ENCODE results near the gene KRT77.
"Not testable (repeated sequence)": the region's sequence is repeated elsewhere in the genome, so short reads cannot be mapped to it uniquely, and the experiment has no call there.

KRT77 gene

DNA sequence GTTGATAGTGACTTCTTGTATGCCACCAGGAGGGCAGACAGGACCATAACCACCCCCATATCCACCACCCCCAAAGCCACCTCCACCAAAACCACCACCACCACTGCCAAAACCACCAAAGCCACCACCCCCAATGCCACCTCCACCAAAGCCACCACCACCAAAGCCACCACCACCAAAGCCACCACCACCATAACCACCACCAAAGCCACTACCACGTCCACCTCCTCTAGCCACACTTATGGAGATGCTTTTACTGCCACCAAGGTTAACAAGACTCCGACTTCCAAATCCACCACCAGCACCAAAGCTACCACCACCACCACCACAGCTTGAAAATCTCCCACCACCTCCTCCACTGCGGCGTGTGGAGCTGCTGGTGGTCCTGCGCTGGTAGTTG is 23.4 kb downstream of the KRT77 start:
- no peaks in the 10 kb centered on the region for H3K27me3 Mint-ChIP-seq
- H3K9me3 Mint-ChIP-seq, result no peaks in the 10 kb centered on the region
- no peak overlapping the region for H3K27ac Mint-ChIP-seq
- peaks cover 80% of the 10 kb centered on the region for H3K4me1 Mint-ChIP-seq
- H3K4me3 Mint-ChIP-seq, result no peak overlapping the region
- H3K36me3 Mint-ChIP-seq, result no peaks in the 10 kb centered on the region

DNA sequence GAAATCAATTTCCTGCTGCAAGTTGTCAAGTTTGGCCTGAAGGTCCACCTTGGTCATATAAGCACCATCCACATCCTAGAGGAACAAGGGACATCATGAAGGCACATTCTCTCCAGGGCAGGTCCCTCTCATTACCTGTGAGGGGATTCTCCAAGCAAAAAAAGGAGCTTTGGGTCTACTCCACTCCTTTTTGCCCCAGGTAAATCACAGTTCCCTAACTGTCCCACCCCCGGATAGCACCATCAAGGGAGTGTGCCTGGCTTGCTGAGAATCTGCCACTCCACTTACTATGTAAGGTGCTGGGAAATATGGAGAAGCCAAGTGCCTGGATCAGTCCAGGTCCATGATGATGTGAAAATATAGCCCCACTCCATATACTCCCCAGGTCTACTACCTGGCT is 25.7 kb downstream of the KRT77 start:
- H3K4me1 Mint-ChIP-seq, result peaks cover 74% of the 10 kb centered on the region
- no peak overlapping the region for H3K27ac Mint-ChIP-seq
- no peaks in the 10 kb centered on the region for H3K36me3 Mint-ChIP-seq
- no peaks in the 10 kb centered on the region for H3K27me3 Mint-ChIP-seq
- no peaks in the 10 kb centered on the region for H3K9me3 Mint-ChIP-seq
- H3K4me3 Mint-ChIP-seq, result no peak overlapping the region

DNA sequence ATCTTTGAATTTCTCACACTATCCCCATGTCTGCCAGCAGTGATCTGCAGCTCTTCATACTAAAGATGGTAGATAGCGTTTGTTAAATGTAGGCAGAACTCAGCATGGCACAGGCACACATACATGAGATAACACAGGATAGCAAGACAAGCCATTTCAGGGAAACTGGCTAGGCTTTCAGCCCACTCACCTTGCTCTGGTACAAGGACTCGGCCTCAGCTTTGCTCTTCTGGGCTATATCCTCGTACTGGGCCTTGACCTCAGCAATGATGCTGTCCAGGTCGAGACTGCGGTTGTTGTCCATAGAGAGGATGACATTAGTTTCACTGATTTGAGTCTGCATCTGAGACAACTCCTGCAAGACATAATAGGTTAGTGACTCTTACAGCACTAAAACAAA is 26.2 kb downstream of the KRT77 start:
- Mint-ChIP-seq H3K9me3 (no peaks in the 10 kb centered on the region), H3K27me3 (no peaks in the 10 kb centered on the region), H3K4me1 (peaks cover 69% of the 10 kb centered on the region), H3K4me3 (peak overlapping the region; percentile 5), H3K36me3 (no peaks in the 10 kb centered on the region), H3K27ac (peak overlapping the region; percentile 56)

DNA sequence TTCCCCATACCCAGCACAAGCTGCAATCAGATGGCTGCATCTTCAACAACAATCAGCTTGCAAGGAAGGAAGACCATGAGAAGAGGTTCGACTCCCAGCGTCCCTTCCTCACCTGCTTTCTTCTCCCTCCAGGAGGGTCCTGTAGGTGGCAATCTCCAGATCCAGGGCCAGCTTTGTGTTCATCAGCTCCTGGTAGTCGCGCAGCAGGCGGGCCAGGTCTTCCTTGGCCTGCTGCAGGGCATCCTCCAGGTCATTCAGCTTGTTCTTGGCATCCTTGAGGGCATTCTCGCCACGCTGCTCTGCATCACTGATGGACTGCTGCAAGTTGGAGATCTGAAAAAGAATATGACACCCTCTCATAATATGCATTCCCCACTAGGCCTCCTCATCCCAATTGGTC is 27.2 kb downstream of the KRT77 start:
- Mint-ChIP-seq H3K36me3 (no peaks in the 10 kb centered on the region), H3K9me3 (no peaks in the 10 kb centered on the region), H3K27me3 (no peaks in the 10 kb centered on the region), H3K4me3 (no peak overlapping the region), H3K27ac (peak overlapping the region; percentile 26), H3K4me1 (peaks cover 59% of the 10 kb centered on the region)

DNA sequence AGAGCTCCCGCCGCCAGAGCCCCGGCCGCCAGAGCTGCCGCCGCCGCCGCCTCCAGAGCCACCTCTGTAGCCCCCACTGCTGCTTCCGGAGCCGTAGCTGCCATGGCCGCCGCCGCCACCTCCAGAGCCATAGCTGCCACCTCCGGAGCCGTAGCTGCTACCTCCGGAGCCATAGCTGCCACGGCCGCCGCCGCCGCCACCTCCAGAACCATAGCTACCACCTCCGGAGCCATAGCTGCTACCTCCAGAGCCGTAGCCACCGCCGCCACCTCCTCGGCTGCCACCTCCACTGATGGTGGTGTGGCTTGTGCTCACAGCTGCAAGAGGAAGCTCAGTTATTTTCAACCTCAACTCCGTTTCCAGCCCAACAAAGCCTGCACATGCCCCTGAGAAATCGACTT is 28.0 kb downstream of the KRT77 start:
- no peak overlapping the region for H3K27ac Mint-ChIP-seq
- no peaks in the 10 kb centered on the region for H3K9me3 Mint-ChIP-seq
- H3K36me3 Mint-ChIP-seq, result no peaks in the 10 kb centered on the region
- H3K4me3 Mint-ChIP-seq, result no peak overlapping the region
- H3K27me3 Mint-ChIP-seq, result no peaks in the 10 kb centered on the region
- peaks cover 50% of the 10 kb centered on the region for H3K4me1 Mint-ChIP-seq

DNA sequence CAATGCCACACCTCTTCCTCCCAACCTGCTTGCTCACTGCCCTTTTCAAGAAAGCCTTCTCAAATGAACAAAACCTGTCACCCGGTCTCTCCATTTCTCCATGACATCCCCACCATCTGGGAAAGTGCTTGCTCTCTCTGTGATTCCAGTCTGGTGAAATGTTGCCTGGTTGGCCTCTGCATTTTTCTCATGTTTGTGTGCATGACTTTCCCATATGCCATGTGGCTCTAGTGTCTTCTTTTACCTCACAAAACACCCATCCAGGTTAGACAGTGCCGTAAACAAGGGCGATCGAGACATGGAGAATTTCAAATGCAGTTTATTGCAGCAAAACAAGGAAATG is 28.9 kb downstream of the KRT77 start:
- H3K4me3 Mint-ChIP-seq, result no peak overlapping the region
- H3K27me3 Mint-ChIP-seq, result no peaks in the 10 kb centered on the region
- H3K4me1 Mint-ChIP-seq, result peaks cover 41% of the 10 kb centered on the region
- no peaks in the 10 kb centered on the region for H3K9me3 Mint-ChIP-seq
- no peak overlapping the region for H3K27ac Mint-ChIP-seq
- H3K36me3 Mint-ChIP-seq, result no peaks in the 10 kb centered on the region

DNA sequence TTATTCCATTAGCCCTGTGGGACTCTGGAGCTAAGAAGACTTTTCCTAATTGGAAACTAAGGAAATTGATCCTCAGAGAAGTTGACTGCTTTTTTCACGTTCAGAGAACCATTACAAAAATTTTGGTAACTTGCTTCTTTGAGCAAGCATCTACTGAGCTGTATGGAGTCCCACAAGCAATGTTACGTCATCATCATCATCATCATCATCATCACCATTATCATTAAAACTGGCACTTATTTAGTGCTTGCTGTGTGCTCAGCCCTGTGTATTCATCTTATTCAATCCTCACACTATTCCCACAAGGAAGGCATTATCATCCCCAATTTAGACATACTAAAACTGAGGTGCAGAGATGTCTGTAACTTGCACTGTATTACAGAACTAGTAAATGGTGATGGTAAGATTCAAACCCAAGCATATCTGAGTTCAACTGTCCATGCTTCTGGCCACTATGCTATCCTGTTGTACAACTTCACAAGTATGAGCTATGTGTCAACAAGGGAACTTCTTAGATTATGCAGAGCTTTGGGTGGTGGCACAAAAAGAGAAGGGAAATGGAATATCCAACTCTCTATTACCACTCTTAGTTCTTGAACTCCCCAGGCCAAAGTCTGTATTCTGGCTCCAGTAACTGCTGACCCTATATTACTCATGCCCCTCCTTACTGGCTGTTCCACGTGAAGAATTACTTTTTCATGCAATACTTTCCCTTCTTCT is 29.5 kb downstream of the KRT77 start:
- H3K27ac Mint-ChIP-seq, result peak overlapping the region; percentile 84
- no peaks in the 10 kb centered on the region for H3K27me3 Mint-ChIP-seq
- no peak overlapping the region for H3K4me3 Mint-ChIP-seq
- H3K36me3 Mint-ChIP-seq, result no peaks in the 10 kb centered on the region
- H3K9me3 Mint-ChIP-seq, result no peaks in the 10 kb centered on the region
- H3K4me1 Mint-ChIP-seq, result peaks cover 39% of the 10 kb centered on the region

DNA sequence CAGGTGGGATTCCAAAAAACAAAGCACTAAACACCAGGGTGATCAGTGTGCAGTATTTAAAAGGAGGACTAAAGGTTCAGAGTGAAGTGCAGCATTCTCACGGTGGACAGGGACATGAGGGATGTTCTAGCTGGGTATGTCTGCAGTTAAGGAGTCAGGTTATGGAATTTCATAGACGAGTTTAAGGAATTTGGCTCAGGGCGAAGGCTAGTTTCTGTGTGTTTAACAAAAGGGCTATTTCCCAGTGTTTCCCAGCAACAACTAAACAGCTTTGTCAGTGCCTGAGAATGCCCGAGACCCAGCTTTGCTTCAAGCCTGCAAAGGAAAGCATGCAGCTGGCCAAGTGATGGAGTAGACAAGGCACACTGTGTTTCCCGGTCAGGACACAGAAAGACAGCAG is 30.1 kb downstream of the KRT77 start:
- Mint-ChIP-seq H3K27me3 (no peaks in the 10 kb centered on the region), H3K36me3 (no peaks in the 10 kb centered on the region), H3K4me3 (no peak overlapping the region), H3K27ac (no peak overlapping the region), H3K9me3 (no peaks in the 10 kb centered on the region), H3K4me1 (peaks cover 36% of the 10 kb centered on the region)

DNA sequence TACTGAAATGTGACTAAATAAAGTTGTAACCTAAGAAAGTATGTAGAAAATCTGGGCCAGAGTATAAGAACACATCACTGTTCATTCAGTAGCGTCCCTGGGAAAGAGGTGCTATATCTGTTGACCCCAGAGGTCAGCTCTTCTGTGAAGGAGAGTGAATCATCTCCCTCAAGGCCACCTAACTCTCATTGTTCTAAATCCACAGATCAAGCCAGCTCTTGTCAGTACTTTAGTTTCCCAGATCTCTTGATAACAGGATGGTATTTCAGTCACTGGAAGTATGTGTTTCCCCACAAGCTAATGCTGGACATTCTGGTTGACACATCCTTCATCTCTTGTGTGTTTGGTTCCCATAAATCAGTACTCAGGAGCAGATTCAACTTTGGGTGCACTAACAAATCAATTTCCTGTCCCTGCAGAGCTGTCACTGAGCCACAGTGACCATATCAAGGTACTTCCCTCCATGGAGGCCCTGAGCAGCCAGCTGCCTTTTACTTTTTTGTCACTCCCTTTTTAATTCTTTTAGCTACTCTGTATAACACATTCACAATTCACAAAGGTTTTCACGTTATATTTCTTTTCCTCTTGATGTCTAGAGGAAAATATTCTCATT is 30.9 kb downstream of the KRT77 start:
- peaks cover 32% of the 10 kb centered on the region for H3K4me1 Mint-ChIP-seq
- no peak overlapping the region for H3K27ac Mint-ChIP-seq
- H3K9me3 Mint-ChIP-seq, result no peaks in the 10 kb centered on the region
- no peaks in the 10 kb centered on the region for H3K27me3 Mint-ChIP-seq
- H3K4me3 Mint-ChIP-seq, result no peak overlapping the region
- H3K36me3 Mint-ChIP-seq, result no peaks in the 10 kb centered on the region

DNA sequence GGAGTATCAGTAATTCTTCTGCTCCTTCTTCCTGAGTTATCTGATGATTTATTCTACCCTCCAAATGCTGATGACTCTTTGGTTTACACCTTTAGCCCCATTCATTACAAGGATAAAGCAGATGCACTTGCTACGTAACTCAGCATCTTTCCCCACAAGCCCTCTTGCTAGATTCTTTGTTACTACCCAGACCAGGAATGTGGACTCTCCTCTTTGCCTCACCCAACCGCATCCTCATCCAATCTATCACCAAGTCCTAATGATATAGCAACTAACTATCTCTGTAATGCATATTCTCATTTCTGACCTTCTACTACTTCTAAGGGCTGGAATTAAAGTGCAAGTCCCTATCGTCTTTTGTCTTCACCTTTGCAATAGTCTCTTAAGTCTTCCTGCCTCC is 32.4 kb downstream of the KRT77 start:
- H3K4me1 Mint-ChIP-seq, result peaks cover 26% of the 10 kb centered on the region
- H3K4me3 Mint-ChIP-seq, result no peak overlapping the region
- no peaks in the 10 kb centered on the region for H3K27me3 Mint-ChIP-seq
- H3K9me3 Mint-ChIP-seq, result no peaks in the 10 kb centered on the region
- no peak overlapping the region for H3K27ac Mint-ChIP-seq
- H3K36me3 Mint-ChIP-seq, result no peaks in the 10 kb centered on the region

DNA sequence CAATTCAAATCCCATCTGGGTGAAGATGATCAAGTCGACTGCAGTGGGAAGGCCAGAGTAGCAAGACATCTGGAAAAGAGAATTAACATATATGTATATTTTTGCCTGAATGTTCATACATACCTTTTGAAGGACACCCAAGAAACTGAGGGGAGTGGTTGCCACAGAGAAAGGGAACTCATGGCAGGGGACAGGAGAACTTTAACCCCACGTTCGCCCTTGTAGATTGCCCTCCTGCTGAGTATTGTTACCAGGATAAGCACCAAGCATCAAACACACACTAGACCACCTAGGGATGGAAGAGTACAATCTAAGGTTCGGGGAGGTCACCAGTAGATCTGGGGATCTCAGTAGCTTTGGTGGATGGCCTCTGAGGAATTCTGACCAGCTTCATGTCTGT is 32.8 kb downstream of the KRT77 start:
- peaks cover 23% of the 10 kb centered on the region for H3K4me1 Mint-ChIP-seq
- H3K9me3 Mint-ChIP-seq, result no peaks in the 10 kb centered on the region
- H3K4me3 Mint-ChIP-seq, result no peak overlapping the region
- H3K27me3 Mint-ChIP-seq, result no peaks in the 10 kb centered on the region
- no peak overlapping the region for H3K27ac Mint-ChIP-seq
- no peaks in the 10 kb centered on the region for H3K36me3 Mint-ChIP-seq

DNA sequence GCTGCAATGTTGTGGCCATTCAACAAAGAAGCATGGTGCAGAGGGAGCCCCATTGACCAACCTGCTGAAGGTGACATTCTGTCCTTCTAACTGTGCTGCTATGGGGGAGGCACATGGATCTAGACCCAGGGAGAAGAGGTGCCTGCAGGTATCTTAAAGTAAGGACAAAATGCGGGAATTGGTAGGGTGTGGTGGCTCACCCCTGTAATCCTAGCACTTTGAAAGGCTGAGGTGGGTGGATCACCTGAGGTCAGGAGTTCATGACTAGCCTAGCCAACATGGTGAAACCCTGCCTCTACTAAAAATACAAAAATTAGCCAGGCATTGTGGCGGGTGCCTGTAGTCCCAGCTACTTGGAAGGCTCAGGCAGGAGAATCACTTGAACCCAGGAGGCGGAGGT is 33.4 kb downstream of the KRT77 start:
- not testable (repeated sequence) for H3K9me3 Mint-ChIP-seq, H3K36me3 Mint-ChIP-seq, H3K27me3 Mint-ChIP-seq, H3K27ac Mint-ChIP-seq, H3K4me3 Mint-ChIP-seq
- H3K4me1 Mint-ChIP-seq, result peaks cover 27% of the 10 kb centered on the region

DNA sequence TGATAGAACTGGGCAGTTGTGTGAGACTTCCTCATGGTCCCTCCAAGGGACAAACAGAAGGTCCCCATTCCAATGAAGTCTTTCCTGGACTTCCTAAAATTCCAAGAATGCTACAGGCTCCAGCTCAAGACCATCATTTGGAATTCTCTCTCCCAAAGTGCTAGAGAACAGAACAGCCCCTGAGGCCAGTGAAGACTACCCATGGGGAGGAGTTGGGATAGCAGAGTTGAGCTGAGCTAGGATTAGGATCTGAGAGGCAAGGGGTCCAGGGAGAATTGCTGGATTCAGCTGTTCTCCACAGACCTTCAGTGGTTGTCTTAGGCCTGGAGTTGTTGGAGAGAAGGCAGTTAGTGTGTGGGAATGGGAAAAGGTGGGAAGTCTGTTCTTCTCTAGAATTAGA is 33.9 kb downstream of the KRT77 start:
- Mint-ChIP-seq H3K36me3 (no peaks in the 10 kb centered on the region), H3K27ac (no peak overlapping the region), H3K27me3 (no peaks in the 10 kb centered on the region), H3K4me1 (peaks cover 25% of the 10 kb centered on the region), H3K4me3 (no peak overlapping the region), H3K9me3 (no peaks in the 10 kb centered on the region)

DNA sequence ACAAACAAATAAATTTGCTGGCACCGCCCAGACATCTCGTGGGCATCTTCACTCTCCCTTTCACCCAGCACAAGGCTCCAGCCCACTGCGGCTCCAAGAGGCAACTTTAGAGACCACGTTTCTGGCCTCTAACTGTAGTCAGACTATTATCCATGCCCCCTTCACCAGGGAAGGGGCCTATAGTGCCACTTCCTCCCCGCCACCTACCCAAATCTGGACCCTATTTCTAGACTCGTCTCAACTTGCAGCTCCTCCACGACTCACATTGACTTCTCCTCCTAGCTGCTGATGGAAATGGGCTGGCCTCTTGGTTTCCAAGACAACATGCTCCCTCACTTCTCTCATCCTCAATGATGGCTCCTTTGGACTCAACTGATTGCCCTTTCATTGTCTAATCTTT is 35.4 kb downstream of the KRT77 start:
- no peaks in the 10 kb centered on the region for H3K27me3 Mint-ChIP-seq
- peaks cover 17% of the 10 kb centered on the region for H3K4me1 Mint-ChIP-seq
- H3K4me3 Mint-ChIP-seq, result no peak overlapping the region
- H3K36me3 Mint-ChIP-seq, result no peaks in the 10 kb centered on the region
- no peaks in the 10 kb centered on the region for H3K9me3 Mint-ChIP-seq
- no peak overlapping the region for H3K27ac Mint-ChIP-seq

DNA sequence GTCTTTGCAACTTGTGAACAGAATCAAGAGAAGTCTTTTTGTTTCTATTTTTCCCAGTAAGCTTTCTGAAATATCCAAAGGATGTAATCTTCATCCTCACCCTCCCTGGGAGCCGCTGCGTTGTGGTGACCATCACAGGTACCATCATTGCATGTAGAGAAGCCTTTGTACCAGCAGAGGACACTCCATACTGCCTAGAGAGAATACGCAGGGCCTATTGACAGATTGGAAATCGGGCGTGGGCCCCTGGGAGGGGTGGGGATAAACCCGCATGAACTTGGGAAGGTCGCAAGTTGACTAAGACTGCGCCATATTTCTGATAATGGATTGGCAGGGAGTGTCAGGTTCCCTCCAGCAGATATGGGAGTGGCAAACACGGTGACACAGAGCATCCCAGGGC is 35.8 kb downstream of the KRT77 start:
- peaks cover 21% of the 10 kb centered on the region for H3K4me1 Mint-ChIP-seq
- H3K27me3 Mint-ChIP-seq, result no peaks in the 10 kb centered on the region
- no peaks in the 10 kb centered on the region for H3K9me3 Mint-ChIP-seq
- no peaks in the 10 kb centered on the region for H3K36me3 Mint-ChIP-seq
- no peak overlapping the region for H3K27ac Mint-ChIP-seq
- H3K4me3 Mint-ChIP-seq, result no peak overlapping the region

DNA sequence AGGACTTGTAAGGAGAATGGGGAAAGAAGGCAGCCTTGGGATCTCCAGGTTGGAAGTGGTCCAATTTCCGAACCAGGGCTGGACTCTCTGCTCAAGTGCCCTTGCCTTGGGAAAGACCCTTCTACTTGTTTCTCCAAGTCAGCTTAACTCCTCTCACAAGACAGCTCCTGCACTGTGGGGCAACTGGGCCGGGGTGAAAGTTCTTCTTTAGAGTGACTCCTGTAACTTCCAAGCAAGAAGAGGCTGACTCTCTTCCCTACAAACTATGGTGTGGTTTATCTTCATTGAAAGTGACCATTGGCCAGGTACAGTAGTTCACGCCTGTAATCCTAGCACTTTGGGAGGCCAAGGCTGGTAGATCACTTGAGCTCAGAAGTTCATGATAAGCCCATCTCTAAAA is 36.9 kb downstream of the KRT77 start:
- H3K36me3 Mint-ChIP-seq, result no peaks in the 10 kb centered on the region
- H3K9me3 Mint-ChIP-seq, result no peaks in the 10 kb centered on the region
- H3K4me1 Mint-ChIP-seq, result peaks cover 27% of the 10 kb centered on the region
- H3K27ac Mint-ChIP-seq, result no peak overlapping the region
- H3K27me3 Mint-ChIP-seq, result no peaks in the 10 kb centered on the region
- H3K4me3 Mint-ChIP-seq, result no peak overlapping the region

DNA sequence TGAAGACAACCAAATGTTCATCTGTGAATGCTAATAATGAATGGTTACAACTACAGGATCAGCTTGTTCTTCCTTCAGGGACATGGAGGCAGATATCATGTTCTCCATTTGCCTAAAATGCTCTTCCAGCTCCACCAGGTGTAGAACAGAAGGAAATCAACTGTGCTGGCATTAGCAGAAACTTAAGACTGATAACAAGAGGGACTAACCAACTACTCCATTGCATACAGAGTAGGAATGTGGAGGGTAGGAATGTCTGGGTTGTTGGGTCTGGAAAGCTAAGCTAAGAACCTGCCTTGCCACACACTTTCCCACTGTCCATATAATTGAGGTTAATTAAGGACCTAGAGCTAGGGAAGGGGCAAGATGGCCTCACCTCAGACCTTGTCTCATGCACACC is 39.9 kb downstream of the KRT77 start:
- no peaks in the 10 kb centered on the region for H3K9me3 Mint-ChIP-seq
- no peaks in the 10 kb centered on the region for H3K27me3 Mint-ChIP-seq
- H3K4me3 Mint-ChIP-seq, result no peak overlapping the region
- no peak overlapping the region for H3K27ac Mint-ChIP-seq
- no peaks in the 10 kb centered on the region for H3K36me3 Mint-ChIP-seq
- peaks cover 35% of the 10 kb centered on the region for H3K4me1 Mint-ChIP-seq
